Epithelial cell of esophagus (primary cell): ENCODE measurements around the gene TCEAL3.

Experiments used
- DNase-seq: peaks from one replicate; pipeline ENCODE4 v3.0.0; 2010; ENCODE audit warnings: low read depth
- H3K4me3 ChIP-seq: 2 replicates; pipeline ENCODE4 v1.5.1; 2011; ENCODE audit warnings: mild to moderate bottlenecking, low read length, control low read depth
- CTCF ChIP-seq: IDR thresholded peaks from 2 replicates; pipeline ENCODE4 v1.5.1; 2011; ENCODE audit warnings: low read depth, mild to moderate bottlenecking, low read length, control low read depth, inconsistent platforms; ENCODE audit not compliant: insufficient read depth; ENCODE audit errors: missing control alignments

Gene TCEAL3

DNA sequence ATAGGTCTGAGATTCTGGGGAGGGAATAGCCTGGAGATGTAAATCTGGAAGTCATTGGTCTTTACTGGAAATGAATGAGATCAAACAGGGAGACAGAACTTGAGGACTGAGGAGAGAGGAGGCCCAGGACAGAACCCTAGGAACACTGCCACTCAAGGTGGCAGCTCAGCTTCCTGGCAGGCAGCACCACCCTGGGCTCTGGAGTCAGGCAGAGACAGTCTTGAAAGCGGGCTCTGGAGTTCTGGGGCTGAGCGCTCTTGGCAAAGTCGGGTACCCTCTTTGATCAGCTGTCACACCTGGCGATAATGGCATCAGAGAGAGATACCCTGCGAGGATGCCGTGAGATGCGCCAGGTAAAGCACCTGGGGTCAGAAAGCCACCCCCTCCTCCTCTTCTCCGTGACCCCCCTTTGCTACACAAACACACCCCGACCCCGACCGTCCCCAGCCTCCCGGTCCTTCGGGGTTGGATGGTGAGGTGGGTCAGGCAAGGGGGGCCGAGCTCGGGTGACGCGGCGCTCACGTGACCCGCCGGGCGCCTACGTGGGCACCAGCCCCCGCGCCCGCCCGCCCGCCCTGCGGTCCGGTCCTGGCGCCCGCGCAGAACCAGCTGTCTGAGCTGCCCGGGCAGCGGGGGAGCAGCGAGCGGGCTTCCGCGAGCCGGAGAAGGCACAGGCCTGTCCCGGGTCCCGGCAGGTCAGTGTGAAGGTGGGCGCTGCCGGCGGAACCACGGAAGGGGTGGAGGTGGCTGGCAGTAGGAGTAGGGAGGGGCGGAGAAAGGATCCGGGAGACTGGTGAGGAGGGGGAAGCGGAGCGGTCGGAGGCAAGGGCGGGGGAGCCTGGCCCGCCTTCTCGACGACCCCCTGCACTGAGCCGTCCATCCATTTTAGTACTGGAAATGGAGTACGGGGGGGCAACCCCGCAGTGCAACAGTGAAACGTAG, at the start of gene TCEAL3:
Gene TCEAL3, plus strand, starts transcription at position 600 of the 942 bp plus-strand sequence. CDS start 1,102 bp downstream, outside the sequence.
- no peak for TF ChIP-seq CTCF
- peak within 1 kb of the TSS; percentile 56 for H3K4me3 ChIP-seq
- peak; percentile 25 for DNase-seq

GRCh38 chrX:103560256-103560655, 47.5 kb upstream of the TCEAL3 start:
- no peak for DNase-seq
- H3K4me3 ChIP-seq = no peak overlapping the region
- TF ChIP-seq CTCF = no peak

DNA sequence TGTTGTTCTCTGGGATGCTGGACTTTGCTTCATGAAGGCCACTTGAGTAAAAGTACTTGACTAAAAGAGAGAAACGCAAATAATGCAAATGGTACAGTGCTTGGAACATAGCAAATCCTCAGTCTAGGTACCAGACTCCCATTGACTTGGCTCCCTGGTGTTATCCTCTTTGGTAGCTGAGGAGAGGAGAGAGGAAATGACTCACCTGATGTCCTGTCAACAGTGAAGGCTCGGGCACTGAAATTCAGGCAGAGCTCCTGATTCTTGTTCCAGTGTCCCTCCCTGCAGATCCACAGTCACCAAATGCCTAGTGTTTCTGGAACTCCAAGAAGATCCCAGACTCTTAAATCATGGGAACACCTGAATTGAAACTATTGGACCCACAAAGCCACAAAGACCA, 45.0 kb upstream of the TCEAL3 start:
- no peak for TF ChIP-seq CTCF
- H3K4me3 ChIP-seq = no peak overlapping the region
- peak; percentile 30 for DNase-seq

- no peak for DNase-seq
- no peak for TF ChIP-seq CTCF
- no peak overlapping the region for H3K4me3 ChIP-seq
Measured at GRCh38 chrX:103565197-103565596, 42.6 kb upstream of the TCEAL3 start.

GRCh38 chrX:103565752-103566151, 42.0 kb upstream of the TCEAL3 start:
- no peak for TF ChIP-seq CTCF
- peak; percentile 48 for DNase-seq
- no peak overlapping the region for H3K4me3 ChIP-seq

DNA sequence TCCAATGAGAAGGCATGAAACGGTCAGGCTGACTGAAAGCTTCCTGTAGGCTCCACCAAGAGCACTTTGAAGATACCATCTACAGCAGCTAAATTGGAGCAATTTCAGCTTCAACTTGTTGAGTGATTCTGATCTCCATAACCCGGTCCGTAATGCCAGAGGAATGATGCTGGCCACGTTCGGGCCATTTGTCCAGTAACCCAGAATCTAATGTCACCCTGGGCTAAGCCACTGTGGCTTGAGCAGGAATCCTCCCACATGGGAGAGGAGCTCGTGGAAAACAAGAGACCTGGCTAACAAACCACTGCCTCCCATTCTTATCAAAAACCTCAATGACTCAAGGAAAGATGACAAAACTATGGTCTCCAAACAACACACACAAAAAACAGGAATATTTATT, 36.6 kb upstream of the TCEAL3 start:
- TF ChIP-seq CTCF = no peak
- DNase-seq = no peak
- no peak overlapping the region for H3K4me3 ChIP-seq
